NCI-H146 treated with DMSO at 0.1 percent for 48 hours (cell line): Measurements from ENCODE around the gene ADCY3.
"Not testable (repeated sequence)": the region's sequence is repeated elsewhere in the genome, so short reads cannot be mapped to it uniquely, and the experiment has no call there.

Source experiments
- DNase-seq: peaks from one replicate; lab custom pipeline; 2025; ENCODE audit not compliant: unreplicated experiment; lab: John Stamatoyannopoulos, UW

Gene ADCY3

GRCh38 chr2:24852026-24852425, 68.0 kb downstream of the ADCY3 start:
- no peak for DNase-seq

GRCh38 chr2:24850944-24851343, 69.1 kb downstream of the ADCY3 start:
- DNase-seq = no peak

DNA sequence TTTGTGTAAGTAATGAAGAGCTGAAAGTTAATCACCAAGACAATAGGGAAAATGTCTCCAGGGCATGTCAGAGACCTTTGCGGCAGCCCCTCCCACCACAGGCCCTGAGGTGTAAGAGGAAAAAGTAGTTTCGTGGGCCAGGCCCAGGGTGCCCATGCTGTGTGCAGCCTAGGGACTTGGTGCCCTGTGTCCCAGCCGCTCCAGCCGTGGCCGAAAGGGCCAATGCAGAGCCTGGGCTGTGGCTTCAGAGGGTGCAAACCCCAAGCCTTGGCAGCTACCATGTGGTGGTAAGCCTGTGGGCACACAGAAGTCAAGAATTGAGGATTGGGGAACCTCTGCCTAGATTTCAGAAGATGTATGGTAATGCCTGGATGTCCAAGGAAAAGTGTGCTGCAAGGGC, 74.3 kb downstream of the ADCY3 start:
- DNase-seq = no peak

DNA sequence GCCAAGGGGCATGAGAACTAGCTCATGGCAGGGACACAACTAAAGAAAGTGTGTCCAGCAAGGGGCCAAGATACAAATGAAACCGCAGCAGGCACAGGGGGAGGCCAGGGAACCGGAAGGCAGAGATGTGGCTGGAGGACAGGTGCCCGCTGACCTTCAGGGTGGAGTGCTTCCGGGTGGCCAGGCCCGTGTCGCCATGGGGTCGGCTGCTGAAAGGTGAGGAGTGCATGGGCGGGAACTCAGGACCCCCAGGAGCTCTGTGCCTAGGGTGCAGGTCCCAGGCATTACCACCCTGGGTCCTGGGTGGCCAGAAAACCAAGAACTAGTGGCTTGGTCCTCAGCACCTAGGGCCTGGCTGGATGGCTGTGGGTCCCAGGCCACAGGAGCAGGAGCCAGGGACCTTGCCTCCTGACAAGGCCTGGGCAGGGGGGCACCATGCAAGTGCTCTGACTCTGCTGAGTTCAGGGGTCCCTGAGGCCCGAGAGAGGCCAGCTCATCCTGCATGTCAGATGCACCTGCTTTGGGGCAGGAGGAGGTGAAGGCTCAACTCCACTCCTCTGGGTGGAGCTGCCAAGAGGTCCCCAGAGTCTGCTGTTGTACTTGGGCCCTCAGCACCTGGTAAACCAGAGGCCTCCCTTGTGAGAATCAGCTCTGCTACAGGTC, 75.9 kb downstream of the ADCY3 start:
- no peak for DNase-seq

GRCh38 chr2:24843330-24843860, 76.6 kb downstream of the ADCY3 start:
- no peak for DNase-seq

- no peak for DNase-seq
Observed at GRCh38 chr2:24842081-24843050, 77.7 kb downstream of the ADCY3 start.

- no peak for DNase-seq
Observed at GRCh38 chr2:24840962-24841945, 78.8 kb downstream of the ADCY3 start.

DNA sequence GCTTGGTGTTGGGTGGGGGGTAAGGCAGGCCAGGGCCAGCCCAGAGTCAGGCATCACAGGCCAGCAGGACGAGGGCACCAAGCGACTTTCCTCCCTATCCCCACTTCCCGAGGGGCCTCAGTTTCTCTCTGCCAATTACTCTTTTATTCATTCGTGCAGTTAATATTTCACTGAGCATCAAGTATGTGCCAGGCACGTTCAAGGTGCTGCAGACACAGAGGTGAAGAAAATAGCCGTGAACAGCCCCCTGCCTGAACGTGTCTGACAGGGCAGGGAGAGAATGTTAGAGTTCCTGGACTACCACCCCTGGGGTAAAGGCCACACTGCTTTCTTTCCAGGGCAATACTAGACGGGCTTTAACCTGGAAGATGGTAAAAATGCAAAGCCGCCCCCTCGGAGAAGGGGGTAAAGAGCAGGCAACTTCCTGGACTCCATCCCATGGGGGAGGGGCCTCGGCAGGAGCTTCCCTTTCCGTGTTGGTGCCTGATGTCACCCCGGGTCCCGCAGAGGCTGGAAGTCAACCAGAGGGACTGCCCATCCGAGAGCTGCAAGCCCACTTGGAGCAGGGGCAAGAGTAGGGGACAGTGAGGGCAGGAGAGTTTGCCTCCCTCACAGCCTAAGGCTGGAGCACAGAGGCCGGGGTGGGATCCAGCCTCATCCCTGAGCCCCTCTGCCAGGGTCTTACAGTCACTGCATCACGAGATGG, 79.7 kb downstream of the ADCY3 start:
- no peak for DNase-seq

- DNase-seq = no peak
Observed at GRCh38 chr2:24839729-24840128, 80.3 kb downstream of the ADCY3 start.

DNA sequence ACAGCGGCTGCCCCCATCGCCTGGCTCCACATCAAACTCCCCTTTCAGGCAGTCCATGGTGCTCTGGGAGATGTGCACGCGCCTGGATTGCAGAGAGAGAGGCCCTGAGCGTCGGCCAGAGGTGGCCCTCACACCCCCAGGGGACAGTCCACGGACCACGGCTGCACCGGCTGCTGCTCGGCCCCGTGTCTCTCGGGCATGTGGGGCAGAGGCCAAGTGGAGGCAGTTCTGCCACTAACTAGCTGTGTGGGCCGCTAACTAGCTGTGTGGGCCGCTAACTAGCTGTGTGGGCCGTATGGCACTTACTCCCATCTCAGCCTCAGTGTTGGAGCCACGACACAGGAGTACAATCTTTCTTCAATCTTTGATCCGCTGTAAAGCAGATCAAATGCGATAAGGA, 81.5 kb downstream of the ADCY3 start:
- no peak for DNase-seq

- no peak for DNase-seq
Observed at GRCh38 chr2:24837996-24838513, 82.0 kb downstream of the ADCY3 start.

GRCh38 chr2:24836706-24837105, 83.3 kb downstream of the ADCY3 start:
- DNase-seq = no peak

GRCh38 chr2:24836206-24836605, 83.8 kb downstream of the ADCY3 start:
- no peak for DNase-seq

- not testable (repeated sequence) for DNase-seq
Observed at GRCh38 chr2:24835411-24835810, 84.6 kb downstream of the ADCY3 start.

GRCh38 chr2:24834733-24835395, 85.2 kb downstream of the ADCY3 start:
- DNase-seq = no peak

GRCh38 chr2:24833821-24834732, 86.0 kb downstream of the ADCY3 start:
- DNase-seq = no peak

- peak; percentile 97 for DNase-seq
Observed at GRCh38 chr2:24832931-24833701, 86.9 kb downstream of the ADCY3 start.

GRCh38 chr2:24832521-24832920, 87.5 kb downstream of the ADCY3 start:
- DNase-seq = no peak
